Central memory CD4-positive, alpha-beta T cell (primary cell): ENCODE results near the gene PRKAR2B.
"Not testable (repeated sequence)": the region's sequence is repeated elsewhere in the genome, so short reads cannot be mapped to it uniquely, and the experiment has no call there.

Experiments used
- DNase-seq: peaks from one replicate; pipeline ENCODE4 v3.0.0; 2022

Gene PRKAR2B

GRCh38 chr7:107079212-107079940 lies 34.9 kb downstream of the PRKAR2B start:
- DNase-seq, result no peak

- DNase-seq, result no peak
These were observed 35.6 kb downstream of the PRKAR2B start for GRCh38 chr7:107080099-107080505.

DNA sequence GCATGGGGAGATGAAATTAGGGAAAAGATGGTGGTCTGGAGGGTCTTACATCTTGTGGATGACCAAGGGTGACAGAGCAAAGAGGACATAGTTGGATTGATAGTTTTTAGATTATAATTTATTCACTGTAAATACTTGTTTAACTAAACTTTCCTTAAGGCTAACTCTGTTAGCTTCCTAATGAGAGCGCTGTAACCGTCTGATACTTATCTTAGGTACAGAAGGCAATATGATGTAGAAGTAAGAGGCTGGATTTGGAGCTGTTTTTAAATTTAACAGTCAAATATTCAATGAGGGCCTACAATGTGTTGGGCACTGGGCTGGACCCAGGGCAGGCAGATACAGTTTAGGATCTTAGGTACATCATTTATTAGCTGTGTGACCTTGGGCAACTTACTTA lies 36.0 kb downstream of the PRKAR2B start:
- no peak for DNase-seq

- no peak for DNase-seq
These were observed 40.7 kb downstream of the PRKAR2B start for GRCh38 chr7:107085180-107085579.

DNA sequence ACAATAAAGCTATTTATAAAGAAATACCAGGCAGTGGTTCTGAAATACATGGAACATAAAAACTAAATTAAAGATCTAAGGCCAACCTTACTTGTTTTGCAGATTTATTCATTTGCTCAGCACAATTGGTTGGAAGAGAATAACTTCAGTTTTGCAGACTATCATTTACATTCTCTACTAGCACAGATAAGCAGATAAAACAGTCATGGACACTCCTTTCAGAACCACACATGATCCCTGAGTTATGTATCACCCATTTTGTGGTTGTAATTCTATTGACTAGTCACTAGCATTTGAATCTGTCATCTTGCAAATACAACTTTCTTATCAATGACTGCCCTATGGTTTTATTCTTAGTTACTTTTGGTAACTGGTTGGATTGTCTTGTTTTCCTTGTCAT lies 45.1 kb downstream of the PRKAR2B start:
- no peak for DNase-seq

DNA sequence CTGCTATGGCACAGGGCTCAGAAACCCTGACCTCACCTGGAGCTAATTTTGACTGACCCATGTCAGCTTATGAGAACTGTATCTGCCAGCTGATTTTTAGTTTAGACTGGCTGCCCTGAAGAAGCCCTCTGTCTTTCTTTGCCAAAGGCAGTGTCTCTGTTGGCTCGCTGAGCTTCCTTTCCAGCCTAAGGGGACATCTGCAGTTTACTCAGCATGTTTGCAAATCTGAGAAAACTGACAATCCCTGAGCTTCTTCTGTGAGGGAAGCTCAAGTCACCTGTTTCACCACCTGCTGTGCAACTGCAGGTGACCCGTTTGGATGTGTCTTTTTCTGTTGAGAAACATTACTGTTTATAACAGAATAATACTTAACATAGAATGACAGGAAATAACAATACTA lies 46.0 kb downstream of the PRKAR2B start:
- DNase-seq, result no peak

GRCh38 chr7:107091306-107091705 lies 46.8 kb downstream of the PRKAR2B start:
- no peak for DNase-seq

GRCh38 chr7:107093671-107094070 lies 49.2 kb downstream of the PRKAR2B start:
- not testable (repeated sequence) for DNase-seq

DNA sequence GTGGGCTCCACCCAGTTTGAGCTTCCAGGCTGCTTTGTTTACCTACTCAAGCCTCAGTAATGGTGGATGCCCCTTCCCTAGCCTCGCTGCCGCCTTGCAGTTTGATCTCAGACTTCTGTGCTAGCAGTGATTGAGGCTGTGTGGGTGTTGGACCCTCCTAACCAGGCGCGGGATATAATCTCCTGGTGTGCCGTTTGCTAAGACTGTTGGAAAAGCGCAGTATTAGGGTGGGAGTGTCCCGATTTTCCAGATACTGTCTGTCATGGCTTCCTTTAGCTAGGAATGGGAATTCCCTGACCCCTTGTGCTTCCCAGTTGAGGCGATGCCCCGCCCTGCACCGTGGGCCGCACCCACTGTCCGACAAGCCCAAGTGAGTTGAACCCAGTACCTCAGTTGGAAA lies 54.6 kb downstream of the PRKAR2B start:
- not testable (repeated sequence) for DNase-seq

DNA sequence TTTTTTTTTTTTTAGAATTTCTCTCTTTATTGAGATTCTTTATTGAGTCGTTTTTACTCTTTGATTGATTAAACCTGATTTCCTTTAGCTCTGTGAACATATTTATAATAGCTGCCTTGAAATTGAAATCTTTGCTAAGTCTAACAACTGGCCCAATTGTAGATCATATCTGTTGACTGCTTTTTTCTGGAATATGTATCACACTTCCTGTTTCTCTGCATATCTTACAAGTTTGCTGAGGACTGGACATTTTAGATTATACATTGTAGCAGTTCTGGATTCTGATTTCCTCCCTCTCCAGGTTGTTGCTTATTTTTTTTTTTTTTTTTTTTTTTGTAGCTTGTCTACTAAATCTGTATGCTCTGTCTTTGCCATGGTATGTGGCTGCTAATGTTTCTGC lies 56.3 kb downstream of the PRKAR2B start:
- no peak for DNase-seq

DNA sequence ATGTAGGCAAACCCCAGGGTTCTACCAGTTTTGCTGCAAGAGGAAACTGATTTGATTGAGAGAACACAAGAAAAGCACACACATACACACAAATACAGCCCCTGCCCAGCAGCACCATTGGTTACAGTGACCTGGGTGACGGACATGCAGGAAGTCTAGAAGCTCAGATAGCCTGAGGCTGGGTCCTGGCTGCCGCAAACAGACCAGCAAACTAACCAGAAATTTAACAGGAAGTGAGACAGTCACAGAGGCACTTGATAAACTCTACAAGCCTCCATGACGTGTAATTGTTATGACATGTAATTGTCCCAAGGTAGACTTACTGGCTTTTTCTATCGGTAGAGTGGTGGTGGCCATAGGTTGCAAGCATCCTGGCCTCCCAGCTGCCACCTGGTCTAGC lies 58.9 kb downstream of the PRKAR2B start:
- no peak for DNase-seq

GRCh38 chr7:107104801-107105200 lies 60.3 kb downstream of the PRKAR2B start:
- no peak for DNase-seq

- no peak for DNase-seq
These were observed 61.2 kb downstream of the PRKAR2B start for GRCh38 chr7:107105591-107106245.

DNA sequence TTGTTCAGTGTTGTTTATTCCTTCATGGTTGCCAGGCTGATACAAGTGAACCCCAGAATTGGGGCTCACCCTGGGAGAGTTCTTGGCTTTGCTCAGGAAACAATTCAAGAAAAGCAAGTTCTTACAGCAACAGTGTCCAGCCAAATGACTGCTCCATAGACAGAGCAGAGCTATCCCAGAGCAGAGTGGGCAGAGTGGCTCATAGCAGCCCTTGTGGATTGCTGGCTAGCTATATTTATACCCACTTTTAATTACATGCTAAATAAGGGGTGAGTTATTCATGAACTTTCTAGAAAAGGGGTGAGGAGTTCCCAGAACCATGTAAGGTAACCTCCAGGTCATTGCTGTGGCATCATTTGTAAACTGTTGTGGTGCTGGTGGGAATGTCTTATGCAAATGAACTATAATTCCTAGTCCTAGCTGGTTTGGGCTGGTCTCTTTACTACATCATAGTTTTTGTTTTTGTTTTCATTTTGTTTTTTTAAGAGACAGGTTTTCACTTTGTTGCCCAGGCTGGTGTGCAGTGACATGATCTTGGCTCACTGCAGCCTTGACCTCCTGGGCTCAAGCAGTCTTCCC lies 64.4 kb downstream of the PRKAR2B start:
- no peak for DNase-seq

GRCh38 chr7:107109955-107110354 lies 65.5 kb downstream of the PRKAR2B start:
- no peak for DNase-seq

DNA sequence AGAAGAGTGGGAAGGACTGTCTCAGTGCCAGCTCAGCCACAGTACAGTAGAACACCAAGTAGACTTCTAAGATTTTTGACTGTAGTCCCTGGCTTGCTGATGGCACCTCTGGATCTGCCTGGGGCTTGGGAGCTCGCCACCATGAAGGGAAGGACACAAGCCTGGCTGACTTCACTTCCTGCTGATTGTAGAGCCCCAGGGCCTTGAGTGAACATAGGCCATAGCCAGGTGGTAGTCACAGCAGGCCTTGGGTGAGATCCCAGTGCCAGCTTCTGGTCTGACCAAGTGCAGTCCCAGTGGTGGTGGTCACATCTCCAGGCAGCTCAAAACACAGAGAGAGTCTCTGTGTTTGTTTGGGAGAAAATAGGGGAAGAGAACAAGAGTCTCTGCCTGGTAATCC lies 66.7 kb downstream of the PRKAR2B start:
- no peak for DNase-seq

DNA sequence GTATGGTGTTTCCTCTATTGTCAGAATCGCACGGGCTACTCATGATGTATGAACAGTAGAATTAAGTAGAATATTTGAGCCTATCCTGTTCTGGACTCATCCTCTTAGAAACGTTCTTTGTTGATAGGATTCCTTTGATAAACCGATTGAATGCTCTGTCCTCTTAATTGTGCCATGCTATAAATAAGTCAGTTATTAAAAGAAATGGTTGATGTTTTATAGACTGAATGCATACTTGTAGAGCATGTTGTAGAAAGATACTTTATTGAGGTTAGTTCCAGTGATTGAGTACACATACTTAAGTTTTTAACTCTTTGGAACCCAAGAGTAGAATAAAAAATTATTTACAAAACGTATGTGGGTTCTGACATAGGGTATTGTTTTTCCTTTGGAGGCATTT lies 69.4 kb downstream of the PRKAR2B start:
- no peak for DNase-seq

DNA sequence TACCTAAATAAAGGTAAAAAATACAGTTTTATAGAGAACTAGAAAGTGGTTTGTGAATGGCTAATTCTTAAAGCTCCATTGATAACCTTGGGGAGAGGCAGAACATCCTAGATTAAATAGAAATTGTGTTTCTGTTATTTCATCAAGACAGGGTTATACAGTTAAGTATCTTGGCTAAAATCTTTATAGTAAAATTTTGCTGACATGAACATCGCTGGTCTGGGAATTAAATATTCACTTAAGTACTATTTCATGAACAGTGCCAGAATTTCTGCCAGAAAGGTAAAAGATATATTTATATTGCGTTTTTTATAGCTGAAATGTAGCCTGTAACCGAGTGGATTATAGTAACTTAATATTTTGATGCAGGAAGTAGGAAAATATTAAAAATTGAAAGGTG lies 70.6 kb downstream of the PRKAR2B start:
- DNase-seq, result no peak

DNA sequence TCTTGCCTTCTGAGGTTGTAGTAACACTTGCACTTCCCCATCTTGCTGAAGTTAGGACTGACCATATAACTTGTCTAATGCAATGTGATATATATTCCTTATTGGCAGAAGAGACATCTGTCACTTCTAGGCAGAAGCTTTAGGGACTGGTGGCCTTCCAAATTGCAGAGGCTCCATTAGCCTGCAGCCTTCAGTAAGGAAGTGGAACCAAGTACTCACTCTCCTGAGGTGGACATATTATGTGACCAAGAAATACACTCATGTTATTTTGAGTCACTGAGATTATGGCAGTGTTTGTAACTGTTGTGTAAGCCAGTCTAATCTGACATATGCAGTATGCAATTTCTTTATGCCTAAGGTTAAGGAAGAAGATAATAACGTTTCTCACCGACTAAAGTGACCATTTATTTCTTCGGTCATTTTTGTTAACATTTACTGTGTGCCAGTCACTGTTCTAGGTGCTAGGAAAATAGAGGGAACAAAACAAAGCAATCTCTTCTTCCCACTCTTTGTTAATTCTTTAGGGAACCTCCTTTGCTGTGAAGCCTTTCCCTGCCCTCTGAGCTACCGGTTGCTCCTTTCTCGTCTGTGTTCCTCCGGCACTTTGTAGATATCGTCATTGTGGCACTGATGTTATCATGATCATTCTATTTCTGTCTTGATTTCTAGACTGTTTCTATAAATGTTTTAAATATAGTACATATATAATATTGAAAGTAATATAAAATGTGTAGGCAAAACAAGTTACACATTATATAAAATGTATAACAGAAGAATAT lies 71.4 kb downstream of the PRKAR2B start:
- no peak for DNase-seq

DNA sequence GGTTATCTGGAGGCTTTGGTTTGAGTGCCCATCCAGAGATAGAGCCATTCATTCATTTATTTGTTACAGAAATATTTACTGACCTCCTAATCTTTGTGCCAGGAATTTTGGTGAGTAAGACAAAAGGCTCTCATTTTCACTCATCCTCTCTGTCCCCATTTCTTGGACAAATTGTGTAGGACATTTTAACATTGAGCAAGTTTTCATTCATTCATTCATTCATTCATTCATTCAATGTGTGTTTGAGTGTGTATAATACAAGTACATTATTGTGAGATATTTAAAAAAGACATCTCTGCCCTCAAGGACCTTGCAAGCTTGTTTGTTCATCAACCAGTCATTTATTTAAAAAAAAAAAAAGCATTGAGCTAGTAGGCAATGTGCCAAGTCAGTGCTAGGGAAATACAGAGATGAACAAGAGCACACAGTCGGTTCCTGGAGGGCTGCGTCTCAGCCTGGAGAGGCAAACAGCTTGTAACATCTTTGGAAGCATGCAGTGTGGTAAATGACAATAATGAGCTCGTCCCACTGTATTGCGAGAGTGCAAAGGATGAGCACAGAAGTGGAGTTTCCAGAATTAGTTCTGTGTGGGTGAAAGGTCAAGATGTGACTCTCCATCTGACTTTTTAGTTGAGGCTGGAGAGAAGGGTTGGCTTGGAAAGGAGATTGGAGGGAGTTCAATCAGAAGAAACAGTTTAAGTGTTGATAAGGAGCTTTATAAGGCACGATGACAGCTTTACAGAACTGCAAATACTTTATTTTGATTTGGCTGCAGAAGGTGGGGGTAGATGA lies 73.8 kb downstream of the PRKAR2B start:
- no peak for DNase-seq

GRCh38 chr7:107119376-107120105 lies 75.0 kb downstream of the PRKAR2B start:
- DNase-seq, result no peak

GRCh38 chr7:107122486-107122911 lies 78.0 kb downstream of the PRKAR2B start:
- no peak for DNase-seq
